NCI-H446 (cell line): ENCODE data around the gene CDCA7.
A peak's percentile ranks its signal among the peaks of the same experiment; 100 is the strongest.
"Not testable (repeated sequence)": the region's sequence is repeated elsewhere in the genome, so short reads cannot be mapped to it uniquely, and the experiment has no call there.

ENCODE experiments used
- DNase-seq, 2 experiments: peaks; one replicate each; lab custom pipeline; 2025; lab: John Stamatoyannopoulos, UW

CDCA7 gene

DNA sequence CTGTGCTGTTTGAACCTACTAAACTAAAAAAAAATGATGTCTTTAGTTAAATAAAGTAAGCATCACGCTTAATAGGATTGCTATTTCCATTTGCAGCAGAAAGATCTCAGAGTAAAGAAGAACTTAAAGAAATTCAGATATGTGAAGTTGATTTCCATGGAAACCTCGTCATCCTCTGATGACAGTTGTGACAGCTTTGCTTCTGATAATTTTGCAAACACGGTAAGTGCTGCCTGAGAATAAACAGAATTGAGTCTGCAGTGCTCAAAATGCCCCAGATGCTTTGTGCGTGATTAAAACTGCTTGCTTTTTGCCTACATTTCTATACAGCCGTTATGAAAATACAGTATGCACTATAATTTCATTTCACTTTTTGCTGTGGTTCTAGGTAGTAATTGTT, 3.9 kb downstream of the CDCA7 start:
- DNase-seq = no peak

DNA sequence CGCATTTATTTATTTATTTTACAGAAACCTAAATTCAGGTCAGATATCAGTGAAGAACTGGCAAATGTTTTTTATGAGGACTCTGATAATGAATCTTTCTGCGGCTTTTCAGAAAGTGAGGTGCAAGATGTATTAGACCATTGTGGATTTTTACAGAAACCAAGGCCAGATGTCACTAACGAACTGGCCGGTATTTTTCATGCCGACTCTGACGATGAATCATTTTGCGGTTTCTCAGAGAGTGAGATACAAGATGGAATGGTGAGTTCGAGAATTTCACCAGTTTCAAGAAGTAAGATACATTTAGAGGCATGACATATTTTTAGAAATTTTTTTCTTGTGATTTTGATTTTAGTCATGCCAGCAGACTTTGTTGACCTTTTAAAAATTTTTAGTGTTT, 4.6 kb downstream of the CDCA7 start:
- no peak for DNase-seq

DNA sequence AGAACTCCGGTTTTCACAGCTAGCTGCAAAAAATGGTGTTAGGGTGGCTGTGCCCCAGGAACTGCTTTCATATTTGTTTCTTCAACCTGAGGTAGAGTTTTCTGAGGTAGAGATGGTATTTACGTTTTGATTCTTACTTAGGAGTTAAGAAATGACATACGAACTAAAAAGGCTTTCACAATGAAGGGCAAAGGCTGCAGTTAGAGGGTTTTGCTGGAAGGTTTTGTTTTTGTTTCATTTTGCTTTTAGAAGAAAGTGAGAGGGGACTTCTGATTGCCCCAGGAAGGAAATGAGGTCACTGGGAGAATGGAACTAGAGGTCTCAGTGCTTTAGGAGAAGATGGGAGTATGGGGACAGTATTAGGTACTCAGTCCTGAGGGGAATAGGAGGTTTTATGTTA, 15.5 kb downstream of the CDCA7 start:
- no peak for DNase-seq

DNA sequence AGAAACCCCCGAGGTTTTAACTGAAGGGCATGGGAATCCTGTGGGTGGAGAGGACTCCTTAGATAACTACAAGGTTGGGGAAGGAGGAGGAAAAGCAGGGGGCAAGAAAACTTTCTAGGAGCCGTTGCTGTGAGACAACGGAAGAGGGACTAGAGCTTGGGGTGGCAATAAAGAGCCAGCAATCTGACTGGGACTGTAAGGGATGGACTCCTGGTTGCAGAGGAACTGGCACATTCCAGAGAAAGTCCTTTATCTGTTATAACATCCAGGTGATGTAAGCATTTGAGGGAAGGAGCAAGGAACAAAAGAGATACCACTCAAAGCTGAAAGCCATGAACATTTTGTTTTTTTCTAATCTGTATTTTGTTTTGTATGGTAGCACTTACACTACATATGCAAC, 16.4 kb downstream of the CDCA7 start:
- no peak for DNase-seq

DNA sequence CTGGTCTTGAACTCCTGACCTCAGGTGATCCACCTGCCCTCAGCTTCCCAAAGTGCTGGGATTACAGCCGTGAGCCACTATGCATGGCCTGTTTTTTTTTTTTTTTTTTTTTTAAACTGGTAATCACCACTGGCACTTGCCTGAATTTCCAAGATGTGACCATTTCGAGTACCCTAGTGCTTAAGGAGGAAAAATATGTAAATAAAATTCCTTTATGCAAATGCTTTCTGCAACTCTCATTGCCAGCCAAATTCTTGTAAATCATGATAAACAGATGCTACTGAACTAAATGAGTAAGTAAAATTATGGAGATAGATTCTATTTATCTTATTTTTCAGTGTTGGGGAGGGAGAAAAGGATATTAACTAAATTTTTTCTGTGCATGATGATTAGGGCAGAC, 18.6 kb downstream of the CDCA7 start:
- no peak for DNase-seq

DNA sequence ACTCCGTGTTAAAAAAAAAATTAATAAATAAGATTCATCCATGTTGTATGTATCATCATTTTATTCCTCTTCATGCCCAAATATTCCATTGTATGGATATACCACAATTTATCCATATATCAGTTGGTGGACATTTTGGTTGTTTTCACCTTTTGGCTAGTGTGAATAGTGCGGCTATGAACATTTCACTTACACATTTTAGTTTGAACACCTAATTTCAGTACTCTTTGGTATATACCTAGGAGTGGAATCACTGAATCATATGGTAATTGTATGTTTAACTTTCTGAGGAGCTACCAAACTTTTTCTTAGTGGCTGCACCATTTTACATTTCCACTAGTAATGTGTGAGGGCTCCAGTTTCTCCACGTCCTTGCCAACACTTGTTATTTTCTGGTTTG, 20.0 kb downstream of the CDCA7 start:
- no peak for DNase-seq

DNA sequence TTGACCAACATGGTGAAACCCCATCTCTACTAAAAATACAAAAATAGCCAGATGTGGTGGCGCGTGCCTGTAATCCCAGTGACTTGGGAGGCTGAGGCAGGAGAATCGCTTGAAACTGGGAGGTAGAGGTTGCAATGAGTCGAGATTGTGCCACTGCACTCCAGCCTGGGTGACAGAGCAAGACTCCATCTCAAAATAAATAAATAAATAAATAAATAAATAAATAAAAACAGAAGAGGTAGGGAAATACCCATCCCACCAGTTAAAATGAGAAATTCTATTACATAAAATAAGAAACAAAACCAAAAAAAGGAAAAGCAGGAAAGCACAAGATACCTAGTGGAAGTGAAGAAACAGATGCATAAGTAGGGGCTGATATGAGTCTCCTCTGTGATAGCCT, 30.9 kb downstream of the CDCA7 start:
- DNase-seq = not testable (repeated sequence)

DNA sequence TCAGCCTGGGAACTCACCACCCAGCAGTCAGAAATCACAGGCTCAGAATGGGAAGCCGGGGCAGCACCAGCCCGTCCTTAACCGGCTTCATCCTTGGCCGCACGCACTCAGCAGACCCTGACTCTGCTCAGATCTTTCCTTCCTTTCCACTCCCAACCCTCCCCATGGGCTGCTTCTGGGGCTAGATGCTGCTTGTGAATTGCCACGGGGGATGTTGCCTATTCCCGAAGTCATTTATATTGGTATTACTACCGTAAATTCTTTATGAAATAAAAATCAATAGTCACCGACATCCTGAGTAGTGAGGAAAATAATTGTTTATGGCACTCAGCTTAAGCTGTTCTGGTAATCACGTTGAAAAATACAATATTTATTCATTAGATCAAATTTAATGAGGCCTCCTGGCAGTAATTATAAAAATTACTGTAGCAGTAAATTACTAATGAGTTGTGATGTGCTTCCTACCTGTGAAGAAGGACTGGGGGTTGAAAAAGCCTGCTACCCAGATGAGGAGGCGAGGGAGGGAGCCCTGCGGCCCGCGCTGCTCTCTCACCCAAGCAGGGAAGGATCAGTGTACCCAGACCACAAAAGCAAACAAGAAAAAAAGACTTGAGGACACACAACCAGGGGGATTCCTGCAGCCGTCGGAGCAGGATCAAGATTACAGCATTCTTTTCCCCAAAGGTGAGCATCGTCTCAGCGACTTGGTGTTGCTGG, 31.5 kb downstream of the CDCA7 start:
- DNase-seq = no peak

DNA sequence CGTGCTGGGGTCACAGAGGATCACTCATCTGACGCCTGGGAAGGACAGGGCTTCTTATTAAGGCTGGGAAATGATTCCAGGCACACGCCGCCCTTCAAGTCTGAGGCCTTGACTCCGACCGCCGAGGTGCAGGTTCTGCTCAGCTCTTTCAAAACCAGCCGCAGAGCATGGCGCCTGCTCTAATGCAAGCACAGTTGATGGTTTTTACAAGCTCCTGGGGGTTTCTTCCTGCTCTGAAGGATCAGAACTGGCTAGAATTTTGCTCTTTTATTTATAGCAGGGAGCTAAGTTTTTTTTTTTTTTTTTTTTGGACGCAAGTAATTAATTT, 32.0 kb downstream of the CDCA7 start:
- no peak for DNase-seq

DNA sequence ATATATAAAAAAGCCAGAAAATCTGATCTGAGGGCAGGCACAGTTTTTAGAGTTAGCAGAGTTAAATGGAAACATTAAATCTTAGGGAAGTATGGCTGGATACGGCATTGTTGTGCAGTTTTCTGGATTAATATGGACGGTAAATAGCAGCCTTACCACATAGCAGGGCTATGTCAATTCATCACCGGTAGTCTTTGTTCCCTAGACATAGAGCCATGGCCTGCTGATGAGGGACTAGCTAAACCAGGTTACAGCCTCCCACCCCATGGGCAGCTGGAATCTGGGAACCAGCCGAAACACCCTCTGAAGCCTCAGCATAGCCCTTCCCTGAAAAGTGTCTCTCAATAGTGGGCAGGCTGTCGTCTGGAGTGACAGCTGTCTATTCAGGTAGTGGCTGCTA, 32.4 kb downstream of the CDCA7 start:
- DNase-seq = no peak

DNA sequence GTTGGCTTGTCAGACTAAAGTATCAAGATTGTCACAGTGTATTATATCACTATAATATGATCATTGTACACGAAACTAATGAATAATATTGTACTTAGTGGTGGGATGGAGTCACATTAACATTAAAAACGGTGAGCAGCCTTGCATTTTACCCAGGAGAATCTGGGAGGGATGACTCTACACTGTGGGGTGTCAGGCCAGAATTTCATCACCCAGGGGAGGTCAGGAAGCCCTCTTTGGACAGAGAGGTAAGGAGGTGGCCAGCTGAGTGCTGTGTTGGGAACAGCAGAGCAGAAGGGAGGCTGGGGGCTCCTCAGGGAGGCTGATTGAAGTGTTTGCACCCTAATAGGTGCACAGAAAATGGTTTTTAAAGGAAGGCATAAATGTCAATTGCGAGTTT, 33.0 kb downstream of the CDCA7 start:
- no peak for DNase-seq

DNA sequence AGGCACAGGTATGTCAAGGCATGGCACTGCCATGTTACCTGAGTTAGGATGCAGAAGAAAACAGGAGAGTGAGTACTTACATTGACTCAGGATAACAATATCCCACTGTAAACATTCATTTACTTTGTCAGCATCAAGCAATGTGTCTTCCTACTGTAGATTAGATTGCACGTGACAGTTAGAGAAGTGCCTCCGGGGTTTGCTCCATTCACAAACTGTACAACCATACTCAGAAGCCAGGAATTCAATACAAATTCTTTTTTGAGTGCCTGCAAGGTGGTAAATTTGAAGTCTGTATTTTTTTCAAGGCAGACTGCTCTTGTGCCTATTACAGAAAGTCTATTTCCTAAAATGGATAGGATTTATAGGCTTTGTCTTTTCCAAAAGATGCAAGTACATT, 34.1 kb downstream of the CDCA7 start:
- DNase-seq = no peak

DNA sequence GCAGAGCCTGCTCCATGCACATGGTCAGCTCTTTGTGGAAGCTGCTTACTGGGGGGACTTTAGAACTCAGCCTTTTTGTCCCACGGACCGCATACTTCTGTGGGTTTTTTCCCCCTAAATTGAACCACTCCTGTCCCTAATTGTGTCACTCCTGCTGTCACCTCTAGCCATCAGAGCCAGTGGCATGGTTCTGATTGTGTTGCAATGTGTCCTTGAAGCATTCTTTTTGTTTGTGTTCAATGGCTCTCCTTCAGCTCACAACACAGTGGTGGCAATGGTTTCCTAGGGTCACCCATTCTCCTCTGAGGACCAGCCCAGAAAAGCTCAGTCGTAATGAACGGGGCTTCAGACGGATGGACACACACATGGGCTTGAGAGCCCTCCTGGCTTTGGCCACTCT, 35.4 kb downstream of the CDCA7 start:
- DNase-seq = no peak

DNA sequence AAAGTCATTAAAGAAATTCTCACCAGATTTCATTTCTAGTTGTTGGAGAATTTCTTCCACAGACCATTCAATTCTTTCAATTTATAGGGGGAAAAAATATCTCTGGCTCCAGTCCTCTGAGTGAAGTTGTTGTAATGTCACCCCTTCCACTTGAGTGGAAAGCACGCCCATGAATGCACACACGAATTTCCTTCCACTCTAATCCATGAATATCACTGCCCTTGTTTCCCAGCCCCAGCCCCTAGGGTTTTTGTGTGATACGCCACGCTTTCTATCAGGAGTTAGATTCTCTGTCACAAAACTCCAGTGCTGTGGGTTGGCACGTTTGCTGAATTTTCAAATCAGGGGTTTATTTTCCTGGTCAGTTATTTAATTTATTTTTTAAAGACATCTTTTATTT, 38.1 kb downstream of the CDCA7 start:
- no peak for DNase-seq

DNA sequence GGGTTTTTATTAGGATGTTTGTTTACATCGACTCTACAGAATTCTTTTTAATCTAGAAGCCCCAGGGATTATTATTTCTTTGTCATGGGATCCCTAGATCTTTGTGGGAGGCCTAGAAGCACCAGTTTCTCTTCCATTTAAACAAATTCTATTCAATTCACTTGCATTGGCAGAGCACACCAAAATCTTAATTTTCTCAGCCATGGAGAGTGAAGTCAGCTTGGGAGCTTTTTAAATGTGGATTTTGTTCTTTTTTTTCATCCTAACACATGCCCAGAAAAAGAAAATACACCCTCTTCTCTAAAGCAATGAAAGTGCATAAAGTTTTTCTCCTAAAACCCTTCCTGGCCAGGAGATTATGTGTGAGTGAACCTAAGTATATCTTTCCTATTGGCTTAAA, 38.5 kb downstream of the CDCA7 start:
- no peak for DNase-seq

DNA sequence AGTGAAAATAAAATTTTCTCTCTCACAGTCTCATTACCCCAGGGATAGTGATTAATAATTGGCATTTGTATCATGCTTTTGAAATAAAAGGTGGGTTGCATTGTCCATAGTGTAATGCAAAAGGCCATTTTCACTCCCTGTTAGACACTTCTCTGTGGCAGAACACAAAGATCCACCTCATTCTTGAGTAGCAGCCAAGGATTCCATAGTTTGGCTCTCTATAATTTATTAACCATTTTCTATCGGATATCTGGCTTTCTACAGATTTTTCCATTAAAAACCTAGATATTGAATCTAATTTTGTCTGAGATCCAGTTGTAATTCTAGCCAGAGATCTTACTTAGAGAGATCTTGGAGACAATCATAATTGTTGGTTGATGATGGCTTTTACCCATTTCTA, 39.0 kb downstream of the CDCA7 start:
- DNase-seq = no peak

DNA sequence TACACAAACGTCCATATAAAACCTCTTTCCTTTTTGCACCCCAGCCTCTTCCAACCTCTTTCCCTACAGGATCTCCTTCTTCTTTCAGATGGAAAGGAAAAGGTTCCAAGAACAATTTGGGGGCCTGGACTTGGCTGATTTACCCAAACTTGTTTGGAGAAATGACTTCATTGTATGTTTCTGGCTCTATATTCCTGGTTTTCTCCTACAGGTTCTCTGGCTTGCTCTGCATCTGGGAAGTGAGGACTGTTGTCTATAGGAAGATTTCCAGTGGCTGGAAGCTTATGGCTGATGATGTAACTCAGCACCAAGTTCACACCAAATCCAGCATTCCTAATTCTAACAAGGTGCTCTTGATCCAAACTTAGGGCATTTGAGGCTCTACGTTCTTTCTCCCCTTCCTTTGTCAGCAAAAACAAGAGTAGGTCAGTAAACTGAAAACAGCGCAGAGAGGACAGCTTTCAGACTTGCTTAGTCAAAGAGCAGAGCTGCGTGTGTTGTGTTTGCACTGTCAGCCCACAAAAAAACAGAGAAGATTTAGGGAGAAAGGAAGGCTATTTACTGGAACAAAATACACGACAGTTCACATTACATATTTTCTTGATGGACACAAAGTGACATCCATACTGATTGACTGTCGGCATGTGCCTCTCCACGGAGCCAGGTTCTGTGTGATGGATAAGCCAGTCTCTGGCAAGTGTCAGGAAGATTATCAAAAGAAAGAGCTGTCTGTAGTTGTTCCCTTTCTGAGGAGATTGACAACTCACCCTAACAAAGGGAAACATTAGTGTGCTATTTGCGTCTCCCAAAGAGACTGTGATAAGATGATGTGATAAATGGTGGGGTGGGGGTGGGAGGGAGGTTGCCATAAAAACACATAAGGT, 39.7 kb downstream of the CDCA7 start:
- no peak for DNase-seq

DNA sequence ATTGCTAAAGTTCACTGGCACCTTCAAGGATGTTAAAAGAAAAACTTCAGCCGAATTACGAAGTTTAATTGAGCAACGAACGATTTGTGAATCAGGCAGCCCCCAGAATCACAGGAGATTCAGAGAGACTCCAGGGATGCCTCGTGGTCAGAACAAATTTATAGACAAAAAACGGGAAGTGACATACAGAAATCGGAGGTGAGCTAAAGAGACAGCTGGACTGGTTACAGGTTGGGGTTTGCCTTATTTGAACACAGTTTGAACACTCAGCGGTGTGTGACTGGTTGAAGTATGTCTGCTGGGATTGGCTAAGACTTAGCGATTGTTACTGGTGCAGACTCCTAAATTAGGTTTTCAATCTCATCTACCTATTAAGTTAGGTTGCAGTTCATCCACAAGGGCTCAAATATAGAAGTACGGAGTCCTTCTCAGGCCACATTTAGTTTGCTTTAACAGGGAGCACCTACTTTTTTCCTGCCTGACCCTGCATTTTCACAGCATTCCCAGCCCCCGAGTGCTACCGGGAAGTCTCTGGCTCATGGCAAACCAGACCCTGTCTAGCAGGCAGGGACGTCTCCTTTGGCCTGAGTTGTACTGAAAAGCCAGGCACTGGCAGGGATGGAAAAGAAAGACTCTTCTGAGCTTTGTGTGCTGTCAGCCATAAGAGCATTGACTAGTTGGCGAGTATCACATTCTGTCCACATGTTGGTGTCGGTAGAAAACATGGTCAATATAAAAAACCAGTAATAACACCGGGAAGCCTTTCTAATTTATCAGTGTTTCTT, 41.1 kb downstream of the CDCA7 start:
- no peak for DNase-seq

DNA sequence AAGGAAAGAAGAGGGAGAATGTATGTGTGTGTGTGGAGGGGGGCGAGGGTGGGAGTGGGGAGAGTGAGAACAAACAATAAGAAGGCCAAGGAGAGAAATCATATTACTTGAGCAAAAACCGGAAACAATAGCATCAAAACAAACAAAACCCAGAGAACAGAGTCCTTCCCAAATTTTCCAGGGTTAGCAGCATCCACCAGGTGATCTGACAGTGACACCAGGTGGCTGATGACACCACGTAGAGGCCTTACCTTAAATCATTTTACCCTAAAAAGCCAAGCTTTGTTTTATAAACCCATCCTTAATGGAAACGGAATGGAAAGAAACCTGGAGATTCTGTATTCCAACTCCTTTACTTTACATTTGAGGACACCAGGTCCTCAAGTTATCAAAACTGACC, 42.9 kb downstream of the CDCA7 start:
- no peak for DNase-seq

DNA sequence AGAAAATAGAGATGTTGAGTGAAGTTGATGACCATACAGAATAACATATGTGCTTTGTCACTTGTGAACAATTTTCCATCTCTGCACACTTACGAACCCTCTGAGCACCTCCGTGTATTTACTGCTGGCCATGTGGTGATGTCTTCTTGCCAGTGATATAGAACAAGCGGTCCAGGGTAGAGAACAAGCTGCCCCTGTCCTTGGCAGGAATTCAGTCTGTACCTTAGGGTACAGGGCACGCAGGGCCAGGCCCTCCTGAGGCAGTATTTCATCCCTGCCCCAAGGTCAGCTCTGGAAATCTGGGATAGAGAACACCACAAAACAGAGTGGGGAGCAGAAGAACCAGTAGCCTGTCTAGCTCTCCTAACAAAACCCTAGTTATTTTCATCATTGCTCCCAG, 44.6 kb downstream of the CDCA7 start:
- no peak for DNase-seq

DNA sequence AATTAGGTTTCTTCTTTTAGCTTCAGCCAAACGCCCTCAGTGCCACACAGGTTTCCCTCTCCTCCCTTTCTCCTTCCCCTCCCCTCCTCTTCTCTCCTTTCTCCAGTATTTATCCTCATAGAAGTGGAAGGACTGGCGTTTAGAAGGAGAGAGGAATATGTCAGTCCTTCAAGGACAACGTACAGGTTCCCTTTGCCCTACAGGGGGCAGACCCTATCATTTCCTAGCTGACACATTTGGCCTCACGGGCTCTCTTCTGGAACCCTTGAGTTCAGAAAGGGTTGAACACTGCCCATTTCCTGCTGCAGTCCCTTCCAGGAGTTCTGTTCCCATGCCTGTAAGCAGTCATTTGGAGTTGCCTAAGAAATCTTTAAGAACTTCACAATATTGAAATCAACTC, 46.1 kb downstream of the CDCA7 start:
- DNase-seq = peak in 1 of 2 experiments; percentile 49

DNA sequence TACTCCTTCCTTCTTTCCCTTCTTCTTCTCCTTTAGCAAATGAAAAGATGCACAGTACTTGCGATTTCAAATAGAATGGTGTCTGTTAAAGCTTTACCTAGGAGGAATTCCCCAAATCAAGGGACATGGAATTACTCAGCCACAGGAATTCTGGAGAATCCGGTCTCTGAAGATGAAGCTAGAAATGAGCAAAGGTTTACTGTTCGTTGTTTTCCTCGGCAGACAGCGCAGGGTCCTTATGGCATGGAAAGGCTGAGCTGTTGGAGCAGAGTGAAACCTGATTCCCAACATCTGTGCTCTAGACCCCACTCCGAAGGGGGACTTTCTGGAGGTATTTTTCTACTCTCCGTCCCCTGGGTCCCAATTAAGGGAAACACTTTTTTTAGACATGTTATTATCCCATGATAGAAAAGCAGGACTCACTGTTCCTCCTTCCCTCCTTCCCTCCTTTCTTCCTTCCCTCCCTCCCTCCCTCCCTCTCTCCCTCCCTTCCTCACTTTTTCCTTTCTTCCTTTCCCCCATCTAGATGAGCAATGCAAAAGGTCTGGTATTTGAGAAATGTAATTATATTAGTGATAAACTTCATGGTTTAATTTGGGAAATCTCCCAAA, 47.1 kb downstream of the CDCA7 start:
- DNase-seq = peak in 1 of 2 experiments; percentile 23
